D721Med (cell line): ENCODE data around the gene ULBP1.
"Not testable (repeated sequence)": the region's sequence is repeated elsewhere in the genome, so short reads cannot be mapped to it uniquely, and the experiment has no call there.

Experiments used
- DNase-seq: peaks from one replicate; pipeline ENCODE4 v3.0.0; 2011; ENCODE audit warnings: low spot score; ENCODE audit not compliant: insufficient read length
- FAIRE-seq: peaks from 2 replicates; lab custom pipeline; 2011; peaks lifted over from hg19 to GRCh38; lab: Jason Lieb, UNC
- CTCF ChIP-seq: IDR thresholded peaks from 2 replicates; pipeline ENCODE4 v1.5.1; 2012; ENCODE audit warnings: mild to moderate bottlenecking, control low read depth; ENCODE audit not compliant: insufficient read depth; ENCODE audit errors: missing control alignments

ULBP1 gene

GRCh38 chr6:149950423-149950822 is 13.3 kb upstream of the ULBP1 start:
- DNase-seq, result no peak
- no peak for TF ChIP-seq CTCF
- no peak for FAIRE-seq

- DNase-seq (no peak), FAIRE-seq (no peak)
- TF ChIP-seq CTCF, result no peak
Observed at GRCh38 chr6:149951096-149951495, 12.6 kb upstream of the ULBP1 start.

GRCh38 chr6:149951626-149952025 is 12.1 kb upstream of the ULBP1 start:
- TF ChIP-seq CTCF, result no peak
- FAIRE-seq (no peak), DNase-seq (no peak)

GRCh38 chr6:149953390-149953789 is 10.4 kb upstream of the ULBP1 start:
- FAIRE-seq, DNase-seq: not testable (repeated sequence)

- not testable (repeated sequence) for DNase-seq, FAIRE-seq
Observed at GRCh38 chr6:149953934-149954327, 9.8 kb upstream of the ULBP1 start.

GRCh38 chr6:149954328-149954983 is 9.3 kb upstream of the ULBP1 start:
- not testable (repeated sequence) for DNase-seq, FAIRE-seq

GRCh38 chr6:149954984-149955653 is 8.6 kb upstream of the ULBP1 start:
- FAIRE-seq, DNase-seq: not testable (repeated sequence)

GRCh38 chr6:149955654-149956317 is 8.0 kb upstream of the ULBP1 start:
- DNase-seq, FAIRE-seq: not testable (repeated sequence)

- DNase-seq, FAIRE-seq: not testable (repeated sequence)
Observed at GRCh38 chr6:149958124-149958523, 5.6 kb upstream of the ULBP1 start.

- not testable (repeated sequence) for FAIRE-seq, DNase-seq
Observed at GRCh38 chr6:149959806-149960205, 3.9 kb upstream of the ULBP1 start.

GRCh38 chr6:149960488-149960887 is 3.3 kb upstream of the ULBP1 start:
- FAIRE-seq, result no peak
- no peak for TF ChIP-seq CTCF
- no peak for DNase-seq
